Gastrocnemius medialis (tissue), 4 donors: ENCODE data around the gene PPM1L.

Source experiments
- POLR2A ChIP-seq, 2 donors: fragments of 450-650 bp; IDR thresholded peaks; one replicate each; pipeline ENCODE4 v1.6.1; 2017; ENCODE audit warnings: antibody characterized with exemption in 2 of 2, mild to moderate bottlenecking in 2 of 2, moderate library complexity in 2 of 2
- TF ChIP-seq, protein P1 (sequence below), 5 experiments: fragments of 450-650 bp in 3 of 5; fragments of 200-600 bp in 2 of 5; sonication (generic) in 2 of 5; IDR thresholded peaks in 4 of 5; conservative IDR thresholded peaks in 1 of 5; 1 replicate in 4 of 5; 2 replicates in 1 of 5; pipeline ENCODE4 v1.5.1; 2016 to 2019; ENCODE audit warnings: antibody characterized with exemption in 5 of 5, mild to moderate bottlenecking in 3 of 5, moderate library complexity in 3 of 5

DNA sequence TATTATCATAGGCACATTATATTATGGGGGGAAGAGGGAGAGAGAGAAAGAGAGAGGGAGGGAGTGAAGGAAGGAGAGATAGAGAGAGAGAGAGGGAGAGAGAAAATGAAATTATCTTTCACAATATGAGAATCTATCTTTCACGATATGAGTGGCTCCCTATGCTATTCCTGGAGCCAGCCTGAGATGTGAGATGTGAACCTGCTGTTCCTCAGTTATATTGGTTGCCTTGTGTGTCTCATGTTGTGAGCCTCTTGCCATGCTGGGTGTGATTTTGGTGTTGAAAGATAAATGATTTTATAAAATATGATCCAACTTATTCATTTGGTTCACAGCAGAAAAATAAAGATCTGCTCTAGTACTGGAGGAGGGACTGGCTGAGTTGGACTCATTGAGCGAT, 148.7 kb downstream of the PPM1L start:
- TF ChIP-seq, protein P1, sequence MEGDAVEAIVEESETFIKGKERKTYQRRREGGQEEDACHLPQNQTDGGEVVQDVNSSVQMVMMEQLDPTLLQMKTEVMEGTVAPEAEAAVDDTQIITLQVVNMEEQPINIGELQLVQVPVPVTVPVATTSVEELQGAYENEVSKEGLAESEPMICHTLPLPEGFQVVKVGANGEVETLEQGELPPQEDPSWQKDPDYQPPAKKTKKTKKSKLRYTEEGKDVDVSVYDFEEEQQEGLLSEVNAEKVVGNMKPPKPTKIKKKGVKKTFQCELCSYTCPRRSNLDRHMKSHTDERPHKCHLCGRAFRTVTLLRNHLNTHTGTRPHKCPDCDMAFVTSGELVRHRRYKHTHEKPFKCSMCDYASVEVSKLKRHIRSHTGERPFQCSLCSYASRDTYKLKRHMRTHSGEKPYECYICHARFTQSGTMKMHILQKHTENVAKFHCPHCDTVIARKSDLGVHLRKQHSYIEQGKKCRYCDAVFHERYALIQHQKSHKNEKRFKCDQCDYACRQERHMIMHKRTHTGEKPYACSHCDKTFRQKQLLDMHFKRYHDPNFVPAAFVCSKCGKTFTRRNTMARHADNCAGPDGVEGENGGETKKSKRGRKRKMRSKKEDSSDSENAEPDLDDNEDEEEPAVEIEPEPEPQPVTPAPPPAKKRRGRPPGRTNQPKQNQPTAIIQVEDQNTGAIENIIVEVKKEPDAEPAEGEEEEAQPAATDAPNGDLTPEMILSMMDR (IDR thresholded peaks at IDR 0.05 in 4 of 5, conservative IDR thresholded peaks at IDR 0.05 in 1 of 5), result no peak
- no peak for TF ChIP-seq POLR2A (IDR thresholded peaks at IDR 0.05)
